ENCODE results near the gene SDR39U1. TPM values are rescaled to one million over a fixed set of nuclear protein-coding genes. Genes with fewer than 3 reads are reported as not detected.

SDR39U1 gene
- total RNA-seq, 1 experiment from 2014 or later, result 32.6 TPM

GRCh38 chr14:24411443-24412389 is 30.9 kb downstream of the SDR39U1 start:
- DNase-seq (ENCODE audit: low spot score), result peak; percentile 64

GRCh38 chr14:24409956-24410355 is 32.6 kb downstream of the SDR39U1 start:
- no peak for DNase-seq (ENCODE audit: low spot score)

GRCh38 chr14:24409192-24409591 is 33.4 kb downstream of the SDR39U1 start:
- no peak for DNase-seq (ENCODE audit: low spot score)

GRCh38 chr14:24408764-24409163 is 33.8 kb downstream of the SDR39U1 start:
- DNase-seq (ENCODE audit: low spot score), result no peak

- no peak for DNase-seq (ENCODE audit: low spot score)
Measured at GRCh38 chr14:24407608-24408325, 34.8 kb downstream of the SDR39U1 start.

GRCh38 chr14:24406416-24406815 is 36.2 kb downstream of the SDR39U1 start:
- no peak for DNase-seq (ENCODE audit: low spot score)

- no peak for DNase-seq (ENCODE audit: low spot score)
Measured at GRCh38 chr14:24404814-24405213, 37.8 kb downstream of the SDR39U1 start.

GRCh38 chr14:24403294-24403998 is 39.1 kb downstream of the SDR39U1 start:
- no peak for DNase-seq (ENCODE audit: low spot score)

- no peak for DNase-seq (ENCODE audit: low spot score)
Measured at GRCh38 chr14:24401810-24402702, 40.5 kb downstream of the SDR39U1 start.

GRCh38 chr14:24399999-24400718 is 42.4 kb downstream of the SDR39U1 start:
- no peak for DNase-seq (ENCODE audit: low spot score)

- no peak for DNase-seq (ENCODE audit: low spot score)
Measured at GRCh38 chr14:24399447-24399822, 43.1 kb downstream of the SDR39U1 start.

- DNase-seq (ENCODE audit: low spot score), result peak; percentile 40
Measured at GRCh38 chr14:24398653-24399446, 43.7 kb downstream of the SDR39U1 start, which contains the start of gene NYNRIN. TSS of gene NYNRIN (plus strand) at chr14:24399003. CDS start at chr14:24399247, 244 bp downstream.

GRCh38 chr14:24398293-24398652 is 44.3 kb downstream of the SDR39U1 start:
- peak; percentile 43 for DNase-seq (ENCODE audit: low spot score)

GRCh38 chr14:24397639-24398292 is 44.8 kb downstream of the SDR39U1 start:
- DNase-seq (ENCODE audit: low spot score), result no peak

- DNase-seq (ENCODE audit: low spot score), result no peak
Measured at GRCh38 chr14:24395609-24396582, 46.7 kb downstream of the SDR39U1 start.

GRCh38 chr14:24394275-24394674 is 48.3 kb downstream of the SDR39U1 start:
- DNase-seq (ENCODE audit: low spot score), result no peak

- peak; percentile 79 for DNase-seq (ENCODE audit: low spot score)
Measured at GRCh38 chr14:24392325-24393091, 50.1 kb downstream of the SDR39U1 start.
